Astrocyte (in vitro differentiated cells and primary cell): ENCODE measurements around the gene IDUA. TPM values are rescaled to one million over a fixed set of nuclear protein-coding genes. Genes with fewer than 3 reads are reported as not detected.

ENCODE experiments used
- DNase-seq: peaks from one replicate; pipeline ENCODE4 v3.0.0-alpha.2; 2010; ENCODE audit warnings: low read depth
- FAIRE-seq: peaks from 2 replicates; lab custom pipeline; 2011; peaks lifted over from hg19 to GRCh38; lab: Jason Lieb, UNC
- H2AFZ ChIP-seq: 2 replicates; pipeline ENCODE4 v1.6.0; 2012; ENCODE audit warnings: low read depth, low read length, inconsistent platforms
- H3K27ac ChIP-seq: 2 replicates; pipeline ENCODE4 v1.5.1; 2011; ENCODE audit warnings: low read depth, low read length, inconsistent platforms
- H3K27me3 ChIP-seq: 2 replicates; pipeline ENCODE4 v1.6.0; 2011; ENCODE audit warnings: low read length, inconsistent platforms; ENCODE audit not compliant: insufficient read depth
- H3K36me3 ChIP-seq: 2 replicates; pipeline ENCODE4 v1.5.1; 2011; ENCODE audit warnings: low read length, inconsistent platforms; ENCODE audit not compliant: insufficient read depth
- H3K4me1 ChIP-seq: 2 replicates; pipeline ENCODE4 v1.5.1; 2011; ENCODE audit warnings: low read length, inconsistent platforms; ENCODE audit not compliant: insufficient read depth
- H3K4me2 ChIP-seq: 2 replicates; pipeline ENCODE4 v1.6.0; 2012; ENCODE audit warnings: low read length, inconsistent platforms
- H3K4me3 ChIP-seq: 2 replicates; pipeline ENCODE4 v1.5.1; 2011; ENCODE audit warnings: low read depth, mild to moderate bottlenecking, low read length, inconsistent platforms; ENCODE audit not compliant: insufficient read depth
- H3K79me2 ChIP-seq: 2 replicates; pipeline ENCODE4 v1.6.0; 2012; ENCODE audit warnings: mild to moderate bottlenecking, low read length, inconsistent platforms; ENCODE audit not compliant: insufficient read depth
- H3K9ac ChIP-seq: 2 replicates; pipeline ENCODE4 v1.6.0; 2012; ENCODE audit warnings: mild to moderate bottlenecking, low read length, inconsistent platforms
- H3K9me3 ChIP-seq: 2 replicates; pipeline ENCODE4 v1.5.1; 2012; ENCODE audit warnings: low read depth, mild to moderate bottlenecking, low read length, inconsistent platforms; ENCODE audit not compliant: insufficient read depth
- H4K20me1 ChIP-seq: 2 replicates; pipeline ENCODE4 v1.6.0; 2012; ENCODE audit warnings: low read length, inconsistent platforms; ENCODE audit not compliant: insufficient read depth
- H3K27ac Mint-ChIP-seq: one replicate; pipeline ENCODE4 v1.8.0; 2021; ENCODE audit warnings: mild to moderate bottlenecking, mixed read lengths; ENCODE audit not compliant: unreplicated experiment
- H3K27me3 Mint-ChIP-seq: one replicate; pipeline ENCODE4 v1.8.0; 2021; ENCODE audit warnings: low read depth, mixed read lengths; ENCODE audit not compliant: unreplicated experiment
- H3K36me3 Mint-ChIP-seq: one replicate; pipeline ENCODE4 v1.8.0; 2021; ENCODE audit warnings: low read depth, mixed read lengths; ENCODE audit not compliant: unreplicated experiment
- H3K4me1 Mint-ChIP-seq: one replicate; pipeline ENCODE4 v1.8.0; 2021; ENCODE audit warnings: low read depth, mixed read lengths; ENCODE audit not compliant: unreplicated experiment
- H3K4me3 Mint-ChIP-seq: one replicate; pipeline ENCODE4 v1.8.0; 2021; ENCODE audit warnings: mild to moderate bottlenecking, moderate library complexity, mixed read lengths; ENCODE audit not compliant: unreplicated experiment
- H3K9me3 Mint-ChIP-seq: one replicate; pipeline ENCODE4 v1.8.0; 2021; ENCODE audit warnings: mild to moderate bottlenecking, mixed read lengths; ENCODE audit not compliant: unreplicated experiment
- CTCF ChIP-seq: IDR thresholded peaks from 2 replicates; pipeline ENCODE4 v1.5.1; 2011; ENCODE audit warnings: low read depth, mild to moderate bottlenecking, inconsistent platforms, low read length, moderate library complexity; ENCODE audit not compliant: insufficient read depth
- EZH2 ChIP-seq: IDR thresholded peaks from 2 replicates; pipeline ENCODE4 v1.6.1; 2012; ENCODE audit warnings: mild to moderate bottlenecking, low read length, inconsistent platforms; ENCODE audit not compliant: insufficient read depth
- total RNA-seq: library from RNA; stranded (reverse); gene quantifications from 2 replicates; pipeline ENCODE4 v1.2.1, GENCODE V29; 2021

Gene IDUA
- total RNA-seq, 1 donor from 2014 or later, result 20.5 TPM

GRCh38 chr4:985123-985830 is 1.6 kb upstream of the IDUA start:
- FAIRE-seq (no peak), DNase-seq (no peak)
- Histone ChIP-seq H3K4me1 (peaks cover 24% of the 10 kb centered on the region), H3K4me2 (peak overlapping the region; percentile 78), H2AFZ (peak overlapping the region; percentile 44), H3K27me3 (no peaks in the 10 kb centered on the region), H3K9ac (no peak overlapping the region), H4K20me1 (peaks cover 9% of the 10 kb centered on the region), H3K4me3 (no peak overlapping the region), H3K9me3 (no peaks in the 10 kb centered on the region), H3K79me2 (no peaks in the 10 kb centered on the region), H3K27ac (no peak overlapping the region), H3K36me3 (no peaks in the 10 kb centered on the region)
- Mint-ChIP-seq H3K27ac (peak overlapping the region; percentile 4), H3K4me3 (peak overlapping the region; percentile 94), H3K36me3 (peaks cover 3% of the 10 kb centered on the region), H3K4me1 (peaks cover 8% of the 10 kb centered on the region), H3K27me3 (peaks cover 3% of the 10 kb centered on the region), H3K9me3 (no peaks in the 10 kb centered on the region)
- no peak for TF ChIP-seq EZH2

GRCh38 chr4:986428-986878 is 391 bp upstream of the IDUA start:
- H3K9me3 Mint-ChIP-seq, result no peaks in the 10 kb centered on the region

More at GRCh38 chr4:986428-986878, 391 bp upstream of the IDUA start:
- H3K4me3 ChIP-seq, result peak overlapping the region; percentile 80
- peak overlapping the region; percentile 88 for H2AFZ ChIP-seq
- H3K4me1 ChIP-seq, result peaks cover 24% of the 10 kb centered on the region
- H3K9ac ChIP-seq, result peak overlapping the region; percentile 83
- no peak for DNase-seq
- no peaks in the 10 kb centered on the region for H3K27me3 ChIP-seq
- no peak for FAIRE-seq
- no peaks in the 10 kb centered on the region for H3K9me3 ChIP-seq
- H3K4me3 Mint-ChIP-seq, result peak overlapping the region; percentile 94
- peaks cover 8% of the 10 kb centered on the region for H3K4me1 Mint-ChIP-seq
- H3K79me2 ChIP-seq, result no peaks in the 10 kb centered on the region
- H3K27me3 Mint-ChIP-seq, result no peaks in the 10 kb centered on the region
- TF ChIP-seq EZH2 (no peak), CTCF (no peak)
- H3K36me3 ChIP-seq, result no peaks in the 10 kb centered on the region
- H3K27ac Mint-ChIP-seq, result peak overlapping the region; percentile 78
- peak overlapping the region; percentile 99 for H3K4me2 ChIP-seq
- peaks cover 9% of the 10 kb centered on the region for H4K20me1 ChIP-seq
- H3K36me3 Mint-ChIP-seq, result peaks cover 6% of the 10 kb centered on the region
- peak overlapping the region; percentile 31 for H3K27ac ChIP-seq
